Loucy (cell line): Measurements from ENCODE around the gene NUAK1.

Experiments
- CTCF ChIP-seq: fragments of 200-600 bp; sonication (generic); conservative IDR thresholded peaks from 2 replicates; pipeline ENCODE4 v1.5.1; 2014; ENCODE audit warnings: mild to moderate bottlenecking, antibody characterized with exemption, low read length
- EZH2phosphoT487 ChIP-seq: fragments of 200-600 bp; IDR thresholded peaks from 2 replicates; pipeline ENCODE4 v1.6.1; 2018; ENCODE audit warnings: antibody characterized with exemption, mild to moderate bottlenecking, moderate library complexity, borderline replicate concordance

DNA sequence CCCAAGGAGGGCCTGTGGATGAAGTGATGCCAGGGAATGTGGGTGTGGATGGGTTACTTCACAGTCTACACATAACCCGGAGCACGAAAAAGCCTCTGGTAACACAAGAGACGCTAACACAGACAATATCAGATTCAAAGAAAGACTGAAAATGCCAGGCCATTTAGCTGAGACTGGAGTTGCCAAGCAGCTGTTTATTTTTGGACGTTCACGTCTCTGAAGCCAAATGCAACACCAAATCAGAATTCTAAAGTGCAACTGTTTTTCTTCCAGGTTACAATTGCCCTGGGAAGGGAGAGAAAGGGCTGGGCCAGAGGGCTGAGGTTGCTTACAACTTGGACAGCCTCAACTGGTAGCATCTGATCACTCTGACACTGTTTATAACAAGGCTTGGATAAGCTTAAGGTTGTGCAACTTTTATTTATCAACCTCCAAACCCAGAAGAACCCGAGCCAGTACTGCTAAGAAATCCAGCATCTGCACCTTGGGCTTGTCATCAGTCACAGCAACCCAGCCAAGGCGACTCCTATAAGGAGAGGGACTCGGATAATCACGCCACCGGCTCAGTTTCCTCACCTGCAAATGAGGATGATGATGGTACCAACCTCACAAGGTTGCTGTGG, 24.8 kb downstream of the NUAK1 start:
- no peak for TF ChIP-seq EZH2phosphoT487
- no peak for TF ChIP-seq CTCF
